GM21737 (cell line): ENCODE measurements around the gene CASP6.
"Not testable (repeated sequence)": the region's sequence is repeated elsewhere in the genome, so short reads cannot be mapped to it uniquely, and the experiment has no call there.

Source experiments
- ATAC-seq: cut with Tn5 transposase; IDR thresholded peaks from one replicate; pipeline ENCODE4 v1.9.1; 2021; ENCODE audit warnings: mild to moderate bottlenecking, moderate library complexity; ENCODE audit not compliant: unreplicated experiment

CASP6 gene

GRCh38 chr4:109721033-109721432 is 17.8 kb upstream of the CASP6 start:
- no peak for ATAC-seq

- ATAC-seq, result no peak
These were observed 16.4 kb upstream of the CASP6 start for GRCh38 chr4:109719604-109720003.

- ATAC-seq, result no peak
These were observed 15.5 kb upstream of the CASP6 start for GRCh38 chr4:109718759-109719158.

- no peak for ATAC-seq
These were observed 10.3 kb upstream of the CASP6 start for GRCh38 chr4:109713500-109713899.

GRCh38 chr4:109708990-109709389 is 5.7 kb upstream of the CASP6 start:
- ATAC-seq, result peak; percentile 82

GRCh38 chr4:109708435-109708834 is 5.2 kb upstream of the CASP6 start:
- ATAC-seq, result no peak

- ATAC-seq, result no peak
These were observed 568 bp upstream of the CASP6 start for GRCh38 chr4:109703664-109704361.

GRCh38 chr4:109701566-109702410 is 1.5 kb downstream of the CASP6 start:
- ATAC-seq, result no peak

GRCh38 chr4:109699553-109700225 is 3.6 kb downstream of the CASP6 start:
- no peak for ATAC-seq

- no peak for ATAC-seq
These were observed 4.6 kb downstream of the CASP6 start for GRCh38 chr4:109698656-109699055.

- no peak for ATAC-seq
These were observed 11.8 kb downstream of the CASP6 start for GRCh38 chr4:109691411-109691920.

- peak; percentile 90 for ATAC-seq
These were observed 12.4 kb downstream of the CASP6 start for GRCh38 chr4:109690690-109691410.

GRCh38 chr4:109684727-109685126 is 18.5 kb downstream of the CASP6 start:
- ATAC-seq, result no peak

GRCh38 chr4:109683621-109684253 is 19.5 kb downstream of the CASP6 start:
- ATAC-seq, result no peak

- ATAC-seq, result no peak
These were observed 20.4 kb downstream of the CASP6 start for GRCh38 chr4:109682875-109683274.

GRCh38 chr4:109678925-109679324 is 24.3 kb downstream of the CASP6 start:
- ATAC-seq, result not testable (repeated sequence)

- not testable (repeated sequence) for ATAC-seq
These were observed 24.8 kb downstream of the CASP6 start for GRCh38 chr4:109678472-109678871.

- no peak for ATAC-seq
These were observed 26.4 kb downstream of the CASP6 start for GRCh38 chr4:109676886-109677285.

- ATAC-seq, result no peak
These were observed 27.4 kb downstream of the CASP6 start for GRCh38 chr4:109675843-109676242.

GRCh38 chr4:109675181-109675580 is 28.1 kb downstream of the CASP6 start:
- no peak for ATAC-seq
